HG02885 (cell line): ENCODE data around the gene KRABD2.
"Not testable (repeated sequence)": the region's sequence is repeated elsewhere in the genome, so short reads cannot be mapped to it uniquely, and the experiment has no call there.

Source experiments
- ATAC-seq: cut with Tn5 transposase; IDR thresholded peaks from one replicate; pipeline ENCODE4 v1.9.1; 2021; ENCODE audit warnings: mild to moderate bottlenecking; ENCODE audit not compliant: unreplicated experiment, poor library complexity

Gene KRABD2

DNA sequence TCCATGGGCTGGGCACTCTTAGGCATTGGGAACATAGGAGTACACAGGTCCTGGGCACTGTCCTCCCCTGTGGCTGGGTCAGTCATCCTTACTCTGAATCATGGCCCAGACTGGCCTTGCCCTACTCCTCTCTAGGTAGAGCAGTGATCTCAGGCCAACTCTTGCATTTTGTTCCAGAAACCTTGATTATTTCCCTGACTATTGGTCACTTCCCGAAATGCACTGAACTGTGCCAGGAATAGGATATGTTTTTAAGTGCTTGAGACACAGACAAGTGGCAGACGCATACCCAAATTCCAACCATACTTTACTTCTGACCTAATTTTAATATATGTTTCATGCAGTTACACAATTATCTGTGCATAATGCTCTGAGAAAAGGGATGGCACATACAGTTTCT is 10.3 kb downstream of the KRABD2 start:
- no peak for ATAC-seq

DNA sequence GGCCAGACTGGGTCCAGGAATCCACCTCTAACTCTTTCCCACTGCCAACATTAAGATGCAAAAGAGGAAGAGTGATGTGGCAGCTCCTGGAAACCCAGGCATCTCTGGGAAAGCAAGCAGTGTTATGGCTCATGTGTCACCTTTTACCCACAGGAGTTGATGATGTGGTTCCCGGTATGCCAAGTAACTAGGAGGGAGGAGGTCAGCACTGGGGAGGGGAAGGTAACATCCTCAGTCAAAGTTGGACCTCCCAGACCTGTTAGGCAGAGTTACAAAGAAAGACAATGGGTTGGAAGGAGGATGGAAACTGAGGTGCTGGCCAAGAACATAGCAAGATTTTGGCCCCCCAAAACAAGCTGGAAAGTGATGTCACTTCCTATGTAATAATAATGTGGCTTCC is 11.4 kb downstream of the KRABD2 start:
- no peak for ATAC-seq

DNA sequence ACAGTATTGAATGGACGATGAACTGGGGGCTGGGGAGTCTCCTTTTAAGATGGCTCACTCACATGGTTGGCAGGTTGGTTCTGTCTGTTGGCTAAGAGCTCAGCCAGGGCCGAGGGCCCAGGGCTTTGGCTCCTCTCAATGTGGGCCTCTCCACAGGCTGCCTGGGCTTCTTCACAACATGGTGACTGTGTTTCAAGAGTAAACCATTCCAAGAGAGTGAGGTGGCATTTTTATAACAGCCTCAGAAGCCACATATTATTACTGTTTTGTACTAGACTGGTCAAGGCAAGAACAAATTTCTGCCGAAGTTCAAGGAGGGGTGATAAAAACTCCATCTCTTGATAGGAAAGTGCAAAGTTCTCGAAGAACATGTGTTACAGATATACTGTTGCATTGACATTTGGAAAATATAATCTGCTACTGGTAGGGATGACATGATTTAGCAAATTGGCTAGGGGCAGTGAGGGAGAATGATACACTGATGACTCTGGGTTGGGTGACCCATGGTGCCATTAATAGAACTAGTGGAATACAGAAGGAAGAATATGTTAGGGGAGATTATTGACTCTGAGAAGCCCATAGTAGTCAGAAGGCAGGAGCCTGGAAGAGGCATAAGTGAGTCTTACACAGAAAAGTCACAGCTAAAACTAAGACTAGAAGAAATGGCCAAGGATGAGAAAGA is 13.7 kb downstream of the KRABD2 start:
- no peak for ATAC-seq

DNA sequence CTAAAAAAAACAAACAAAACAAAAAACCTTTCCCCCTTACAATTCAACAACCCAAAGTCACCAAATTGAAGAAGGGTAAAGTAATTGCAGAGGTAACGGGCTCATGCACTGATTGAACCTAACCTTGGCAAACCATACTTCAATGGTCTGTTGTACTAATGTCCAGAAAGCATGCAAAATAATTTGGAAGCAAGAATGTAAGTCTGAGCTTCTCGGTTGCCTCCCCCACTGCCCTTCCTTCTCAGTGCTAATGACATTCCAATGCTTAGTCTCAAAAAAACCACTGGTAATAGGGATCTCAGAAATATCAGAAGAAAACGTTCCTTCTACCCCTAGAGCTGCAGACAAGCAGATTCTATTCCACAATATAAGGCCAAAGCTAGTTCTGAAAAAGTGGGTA is 15.8 kb downstream of the KRABD2 start:
- ATAC-seq, result no peak

DNA sequence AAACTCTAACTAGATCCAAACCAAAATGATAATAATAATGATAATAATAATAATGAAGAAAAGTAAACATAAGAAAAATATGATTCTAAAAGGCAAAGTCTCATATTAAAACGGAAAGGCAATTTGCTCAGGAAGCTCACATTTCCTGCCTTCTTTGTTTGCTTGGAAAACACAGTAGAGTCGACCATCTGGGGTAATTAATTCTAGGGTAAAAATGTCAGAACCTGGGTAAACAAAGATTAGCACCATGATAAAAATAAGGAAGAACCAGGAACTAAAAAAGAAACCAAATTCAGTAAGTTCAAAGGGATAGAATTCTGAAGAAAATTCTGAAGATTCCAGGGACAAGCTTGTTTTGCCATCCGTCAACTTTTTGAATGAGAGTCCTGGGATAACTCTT is 16.2 kb downstream of the KRABD2 start:
- no peak for ATAC-seq

DNA sequence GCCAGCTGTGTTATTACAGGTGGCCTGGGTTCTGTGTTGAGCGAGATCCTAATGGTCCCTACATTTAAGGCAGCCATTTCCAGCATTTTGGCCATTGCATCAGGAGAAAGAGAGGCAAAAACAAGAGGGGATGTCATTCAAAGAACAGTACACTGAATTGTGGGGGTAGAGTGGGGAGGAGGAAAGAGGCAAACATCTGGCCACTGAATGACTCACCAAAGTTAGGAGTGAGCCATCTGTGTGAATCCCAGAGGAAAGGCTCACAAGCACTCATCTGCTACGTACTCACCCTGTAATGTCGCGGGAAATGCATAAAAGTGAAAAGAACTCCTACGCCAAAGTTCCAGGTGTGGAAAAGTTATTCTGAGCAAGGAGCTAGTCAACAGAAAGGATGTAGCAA is 16.7 kb downstream of the KRABD2 start:
- no peak for ATAC-seq

DNA sequence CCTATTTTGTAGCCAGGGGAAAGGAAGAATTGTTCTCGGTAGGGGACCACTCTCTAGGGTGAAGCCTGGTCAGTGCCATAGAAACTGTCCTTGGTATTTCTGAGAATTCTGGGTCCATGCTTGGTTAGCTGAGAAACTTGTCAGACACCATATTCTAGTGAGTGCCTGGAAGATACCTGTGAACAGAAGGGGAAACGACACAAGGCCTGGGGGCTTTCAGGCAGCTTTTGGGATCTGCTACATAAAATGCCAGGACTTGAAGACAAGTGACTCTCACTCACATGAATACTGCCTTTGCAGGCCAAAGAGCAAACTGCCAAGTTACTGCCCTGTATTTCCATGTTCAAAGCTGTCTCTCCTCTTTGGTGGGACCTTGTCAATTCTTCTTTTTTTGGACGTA is 18.6 kb downstream of the KRABD2 start:
- ATAC-seq, result no peak

DNA sequence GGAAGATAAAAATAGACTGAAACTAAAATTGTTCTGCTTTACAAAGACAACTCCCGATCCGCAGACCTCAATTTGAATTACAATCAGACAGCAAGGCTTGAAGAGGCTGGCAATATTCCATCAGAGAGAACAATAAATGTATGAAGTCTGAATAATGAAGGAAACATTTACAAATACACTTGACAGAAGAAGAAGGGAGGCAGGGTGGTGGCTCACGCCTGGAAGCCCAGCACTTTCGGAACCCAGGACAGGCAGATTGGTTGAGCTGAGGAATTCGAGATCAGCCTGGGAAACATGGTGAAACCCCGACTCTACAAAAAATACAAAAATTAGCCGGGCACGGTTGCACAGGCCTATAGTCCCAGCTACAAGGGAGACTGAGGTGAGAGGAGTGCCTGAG is 22.3 kb downstream of the KRABD2 start:
- no peak for ATAC-seq

DNA sequence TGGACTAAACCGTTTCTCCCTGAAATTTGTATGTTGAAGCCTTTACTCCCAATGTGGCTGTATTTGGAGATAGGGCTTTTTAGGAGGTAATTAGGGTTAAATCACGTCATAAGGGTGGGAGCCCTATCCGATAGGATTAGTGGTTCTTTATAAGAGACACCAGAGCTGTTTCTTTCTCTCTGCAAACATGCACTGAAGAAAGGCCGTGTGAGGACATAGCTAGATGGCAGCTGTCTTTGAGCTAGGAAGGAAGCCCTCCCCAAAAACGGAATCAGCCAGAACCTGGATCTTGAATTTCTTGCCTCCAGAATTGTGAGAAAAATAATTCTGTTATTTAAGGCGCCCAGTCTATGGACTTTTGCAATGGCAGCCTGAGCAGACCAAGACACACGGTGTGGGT is 22.8 kb downstream of the KRABD2 start:
- ATAC-seq, result no peak

DNA sequence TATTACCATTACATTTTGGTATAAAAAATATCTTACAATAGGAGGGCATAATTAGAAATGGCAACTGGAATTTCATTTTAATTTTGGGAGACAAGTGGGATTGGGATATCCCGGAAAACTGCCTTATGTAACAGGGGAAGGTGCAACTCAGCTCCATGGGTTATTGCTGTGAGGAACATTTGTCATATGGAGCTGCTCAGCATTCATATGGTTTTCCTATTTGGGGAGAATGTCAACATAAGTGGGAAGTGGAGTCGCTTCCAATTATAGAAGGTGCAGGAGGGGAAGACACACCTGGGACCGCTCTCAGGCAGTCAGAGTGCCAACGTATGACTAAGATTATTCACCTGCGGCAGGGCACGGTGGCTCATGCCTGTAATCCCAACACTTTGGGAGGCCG is 26.2 kb downstream of the KRABD2 start:
- no peak for ATAC-seq

DNA sequence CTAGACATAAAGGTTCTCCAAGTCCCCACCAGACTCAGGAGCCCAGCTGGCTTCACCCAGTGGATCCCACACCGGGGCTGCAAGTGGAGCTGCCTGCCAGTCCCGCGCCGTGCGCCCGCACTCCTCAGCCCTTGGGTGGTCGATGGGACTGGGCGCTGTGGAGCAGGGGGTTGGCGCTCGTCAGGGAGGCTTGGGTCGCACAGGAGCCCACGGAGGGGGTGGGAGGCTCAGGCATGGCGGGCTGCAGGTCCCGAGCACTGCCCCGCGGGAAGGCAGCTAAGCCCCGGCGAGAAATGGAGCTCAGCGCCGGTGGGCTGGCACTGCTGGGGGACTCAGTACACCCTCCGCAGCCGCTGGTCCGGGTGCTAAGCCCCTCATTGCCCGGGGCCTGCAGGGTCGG is 29.5 kb downstream of the KRABD2 start:
- ATAC-seq, result not testable (repeated sequence)

DNA sequence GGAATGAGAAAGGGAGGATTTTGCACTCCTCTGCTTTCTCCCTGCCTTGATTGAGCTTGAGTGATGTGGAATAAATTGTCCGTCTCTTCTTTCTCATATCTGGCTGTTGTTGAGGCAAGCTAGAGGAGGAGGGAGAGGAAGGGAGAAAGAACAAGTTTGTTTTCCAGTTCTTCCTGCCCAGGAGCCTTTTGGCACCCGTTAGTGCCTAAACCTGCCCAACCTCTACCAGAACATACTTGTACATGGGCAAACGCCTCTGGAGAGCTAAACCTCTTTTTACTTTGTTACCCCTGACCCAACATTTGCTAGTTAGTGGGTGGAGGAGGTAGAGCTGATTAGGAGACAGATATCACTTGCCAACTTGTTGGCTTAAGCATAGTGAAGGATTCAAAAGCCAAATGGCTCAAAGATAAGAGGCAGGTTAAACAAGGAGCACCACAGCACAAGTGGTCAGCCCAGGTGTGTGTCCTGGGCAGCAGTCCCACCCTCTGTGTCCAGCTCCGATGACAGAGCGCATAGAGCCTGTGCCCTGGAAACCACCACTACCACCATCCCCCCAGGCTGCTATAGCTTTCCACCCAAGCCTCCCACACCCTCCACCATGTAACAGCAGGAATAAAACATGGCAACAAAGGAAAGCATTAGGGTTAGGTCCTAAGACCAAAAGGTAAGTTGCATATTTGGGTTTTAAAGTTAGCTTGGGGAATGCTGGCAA is 30.4 kb downstream of the KRABD2 start:
- no peak for ATAC-seq

DNA sequence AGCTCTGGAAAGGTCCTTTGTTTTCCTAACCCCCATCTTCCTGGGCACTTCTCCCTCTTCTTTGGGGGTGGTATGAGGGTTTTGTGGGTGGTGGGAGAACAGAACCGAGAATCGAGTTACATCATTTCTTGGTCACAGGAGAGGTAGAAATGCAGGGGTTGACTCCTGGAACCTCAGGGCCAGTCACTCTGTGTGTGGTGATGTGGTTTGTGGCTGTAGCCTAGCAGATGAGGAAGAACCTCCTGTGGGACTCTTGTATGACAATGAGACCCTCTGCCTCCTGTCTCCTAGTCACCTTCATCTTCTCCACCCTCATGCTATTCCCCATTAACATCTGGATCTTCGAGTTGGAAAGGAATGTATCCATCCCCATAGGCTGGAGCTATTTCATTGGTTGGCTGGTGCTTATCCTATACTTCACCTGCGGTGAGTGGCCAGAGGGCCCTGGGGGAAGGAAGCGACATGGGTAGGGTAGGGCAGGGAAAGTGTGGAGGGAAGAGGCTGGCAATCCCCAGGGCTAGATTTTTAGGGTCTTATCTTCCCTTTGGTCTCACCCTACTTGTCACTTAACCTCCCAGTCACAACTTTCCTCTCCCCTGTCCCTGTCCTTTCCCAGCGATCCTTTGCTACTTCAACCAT is 31.3 kb downstream of the KRABD2 start:
- ATAC-seq, result no peak

DNA sequence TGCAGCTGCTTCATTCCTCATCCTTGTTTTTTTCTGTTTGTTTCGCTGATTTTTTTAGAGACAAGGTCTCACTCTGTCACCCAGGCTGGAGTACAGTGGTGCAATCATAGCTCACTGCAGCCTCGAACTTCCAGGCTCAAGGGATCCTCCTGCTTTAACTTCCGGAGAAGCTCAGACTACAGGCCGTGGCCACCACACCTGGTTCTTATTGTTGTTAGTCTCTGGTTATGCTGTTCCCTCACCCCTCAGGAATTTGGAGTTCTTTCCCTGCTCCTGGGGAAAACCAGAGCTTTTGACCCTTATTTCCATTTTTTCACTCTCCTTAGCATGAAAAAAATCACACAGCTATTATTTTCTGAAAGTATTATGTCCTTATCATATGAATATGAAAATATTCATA is 35.0 kb downstream of the KRABD2 start:
- no peak for ATAC-seq

DNA sequence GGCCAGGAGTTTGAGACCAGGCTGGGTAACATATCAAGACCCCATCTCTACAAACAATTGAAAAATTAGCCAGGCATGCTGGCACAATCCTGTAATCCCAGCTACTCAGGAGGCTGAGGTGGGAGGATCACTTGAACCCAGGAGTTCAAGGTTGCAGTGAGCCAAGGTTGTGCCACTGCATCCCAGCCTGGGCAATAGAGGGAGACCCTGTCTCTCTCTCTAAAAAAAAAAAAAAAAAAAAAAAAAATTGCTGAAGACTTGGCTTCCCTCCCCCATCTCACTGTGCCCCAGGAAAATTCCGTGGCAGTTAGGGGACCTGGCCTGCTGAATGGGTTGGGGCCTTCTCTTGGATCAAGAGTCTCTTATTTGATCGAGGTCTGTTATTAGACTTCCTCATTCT is 37.0 kb downstream of the KRABD2 start, which contains the start of gene ODF4:
Gene ODF4 (plus strand): TSS at position 301 of the 400 bp plus-strand sequence. CDS start 212 bp downstream, outside the sequence.
- no peak for ATAC-seq

DNA sequence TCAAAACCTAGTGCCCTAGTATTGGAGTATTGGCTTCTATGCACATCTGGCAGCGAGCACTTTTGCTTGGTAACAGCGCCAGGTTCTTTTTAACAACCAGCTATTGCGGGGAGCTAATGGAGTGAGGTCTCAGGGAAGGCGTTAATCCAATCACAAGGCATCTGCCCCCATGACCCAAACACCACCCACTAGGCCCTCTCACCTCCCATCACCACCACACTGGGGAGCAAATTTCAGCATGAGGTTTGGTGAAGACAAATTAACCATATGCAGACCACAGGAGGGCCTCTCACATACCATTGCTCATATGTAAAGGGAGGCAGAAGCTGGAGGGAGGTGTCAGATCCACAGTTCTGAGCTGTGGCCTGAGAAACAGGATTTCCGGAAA is 37.8 kb downstream of the KRABD2 start:
- ATAC-seq, result no peak

DNA sequence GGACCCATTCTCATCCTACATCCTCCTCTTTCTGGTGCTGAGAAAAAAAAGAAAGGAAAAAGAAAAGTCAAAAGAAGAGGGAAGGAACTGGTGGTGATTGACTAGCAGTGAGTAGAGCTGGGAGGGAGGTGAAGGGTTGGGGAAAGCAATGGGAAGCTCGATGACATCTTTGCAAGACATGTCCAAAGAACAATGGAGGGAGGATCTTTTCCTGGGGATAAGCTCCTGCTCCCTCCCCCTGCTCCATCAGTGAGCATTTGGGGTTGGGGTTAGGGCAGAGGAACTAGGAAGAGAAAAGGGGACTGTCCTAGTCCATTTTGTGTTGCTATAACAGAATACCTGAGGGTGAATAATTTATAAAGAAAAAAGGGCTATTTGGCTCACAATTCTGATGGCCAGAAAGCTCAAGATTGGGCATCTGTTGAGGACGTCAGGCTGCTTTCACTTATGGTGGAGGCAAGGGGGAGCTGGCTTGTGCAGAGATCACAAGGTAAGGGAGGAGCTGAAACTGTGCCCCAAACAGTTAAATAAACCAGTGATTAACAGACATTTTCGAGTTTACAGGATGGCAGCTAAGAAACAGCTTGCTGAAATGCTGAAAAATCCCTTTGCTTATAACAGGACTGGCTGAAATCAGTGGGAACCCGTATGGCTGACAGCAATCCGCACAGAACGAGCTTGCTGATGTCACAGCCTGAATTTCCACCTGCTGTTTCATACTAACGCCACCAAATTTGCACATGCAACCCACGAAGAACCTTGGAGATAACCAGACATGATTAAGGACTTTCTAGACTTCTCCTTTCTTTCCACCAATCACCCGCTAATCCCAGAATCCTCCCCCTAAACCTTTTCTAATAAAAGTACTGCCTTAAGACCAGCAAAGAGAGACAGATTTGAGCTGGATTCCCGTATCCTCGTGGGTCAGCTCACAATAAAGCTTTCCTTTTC is 38.4 kb downstream of the KRABD2 start:
- no peak for ATAC-seq

DNA sequence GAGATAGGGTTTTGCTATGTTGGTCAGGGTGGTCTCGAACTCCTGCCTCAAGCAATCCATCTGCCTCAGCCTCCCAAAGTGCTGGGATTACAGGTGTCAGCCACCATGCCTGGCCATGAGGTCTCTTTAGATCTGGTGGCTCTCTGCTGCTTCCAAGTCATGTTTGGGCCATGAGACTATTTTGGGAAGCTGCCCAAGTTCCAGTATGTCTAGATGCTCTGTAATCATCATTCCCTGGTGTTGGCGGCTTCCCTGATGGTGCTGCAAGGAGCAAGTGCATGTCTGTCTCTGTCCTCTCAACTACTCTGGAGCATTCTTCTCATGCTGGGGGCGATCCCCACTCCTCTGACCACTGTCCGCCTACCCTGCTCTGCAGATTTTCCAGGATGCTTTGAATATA is 43.2 kb downstream of the KRABD2 start:
- ATAC-seq, result no peak

DNA sequence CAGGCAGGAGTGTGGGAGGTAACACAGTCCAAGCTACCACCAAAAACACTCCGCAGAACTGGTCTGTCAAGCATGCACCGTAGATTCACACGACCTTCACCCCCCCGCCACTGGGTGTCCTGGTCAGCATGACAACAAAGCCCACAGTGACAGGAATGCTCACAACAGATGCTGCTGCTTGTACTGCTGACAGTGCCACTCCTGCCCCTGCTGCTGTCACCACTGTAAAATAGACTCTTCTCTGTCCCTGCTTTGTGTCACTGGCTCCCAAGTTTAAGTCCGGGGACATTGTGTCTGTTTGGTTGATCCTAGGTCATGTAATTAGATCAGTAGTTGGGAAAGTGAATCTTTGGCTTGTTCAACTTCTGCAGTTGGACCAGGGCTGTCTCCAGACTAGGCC is 43.8 kb downstream of the KRABD2 start:
- ATAC-seq, result no peak

DNA sequence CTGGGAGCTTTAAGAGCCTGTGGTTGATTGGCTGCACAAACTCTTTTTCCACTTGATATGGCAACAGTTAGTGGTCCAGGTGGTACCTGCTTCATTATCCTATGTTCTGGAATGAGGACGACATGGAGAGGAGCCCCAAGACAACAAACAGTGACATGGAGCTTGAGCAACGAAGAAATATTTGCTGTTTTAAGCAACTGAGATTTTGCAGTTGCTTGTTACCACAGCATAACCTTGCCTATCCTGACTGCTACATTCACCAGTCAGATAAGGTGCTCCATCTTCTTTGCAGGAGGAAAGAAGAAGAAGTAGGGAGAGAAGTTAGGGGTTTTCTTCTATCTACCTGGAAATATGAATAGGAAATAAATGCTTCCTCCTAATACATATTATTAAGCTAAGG is 44.4 kb downstream of the KRABD2 start:
- no peak for ATAC-seq

DNA sequence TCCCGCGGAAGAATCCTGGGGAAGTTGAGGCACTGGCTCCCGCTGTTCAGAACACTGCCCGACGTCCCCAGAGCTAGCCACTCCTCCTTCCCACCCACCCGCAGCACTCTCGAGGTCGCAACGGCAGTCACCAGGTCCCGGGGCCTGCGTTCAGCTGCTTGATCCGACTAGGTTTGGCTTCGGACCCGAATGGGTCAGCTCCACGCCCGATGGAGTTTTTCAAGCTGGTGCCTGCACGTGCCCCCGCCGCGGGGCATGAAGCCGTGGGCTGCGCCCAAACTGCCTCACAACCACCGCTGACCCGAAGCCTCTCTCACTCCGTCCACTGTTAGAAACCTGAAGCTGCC is 49.2 kb downstream of the KRABD2 start:
- ATAC-seq, result no peak
